LNCAP (cell line): ENCODE data around the gene NSMCE1.

Source experiments
- CTCF ChIP-seq: fragments of 450-650 bp; IDR thresholded peaks from 2 replicates; pipeline ENCODE4 v1.5.1; 2017; ENCODE audit warnings: mild to moderate bottlenecking

The NSMCE1 gene

GRCh38 chr16:27268376-27269299 is at the start of gene NSMCE1:
Gene NSMCE1 (minus strand): TSS chr16:27268772. CDS start chr16:27257570, 11,202 bp downstream.
- no peak for TF ChIP-seq CTCF

- TF ChIP-seq CTCF, result no peak
Measured at GRCh38 chr16:27317738-27318391, 49.3 kb upstream of the NSMCE1 start.

- no peak for TF ChIP-seq CTCF
Measured at GRCh38 chr16:27317320-27317719, 48.7 kb upstream of the NSMCE1 start.

- TF ChIP-seq CTCF, result no peak
Measured at GRCh38 chr16:27316038-27316680, 47.6 kb upstream of the NSMCE1 start.

GRCh38 chr16:27315333-27316037 is 46.9 kb upstream of the NSMCE1 start:
- TF ChIP-seq CTCF, result no peak

- no peak for TF ChIP-seq CTCF
Measured at GRCh38 chr16:27314986-27315332, 46.4 kb upstream of the NSMCE1 start.

- no peak for TF ChIP-seq CTCF
Measured at GRCh38 chr16:27314161-27314723, 45.7 kb upstream of the NSMCE1 start.
